ENCODE measurements around the gene ZFAND3.

Gene ZFAND3

GRCh38 chr6:38133932-38134703 is 314.6 kb downstream of the ZFAND3 start:
- no peak for DNase-seq (ENCODE audit: low read depth in 2 of 2)

- DNase-seq (ENCODE audit: low read depth in 2 of 2): no peak
Measured at GRCh38 chr6:38134704-38135088, 315.2 kb downstream of the ZFAND3 start.

GRCh38 chr6:38136547-38136946 is 317.0 kb downstream of the ZFAND3 start:
- DNase-seq (ENCODE audit: low read depth in 2 of 2): no peak

GRCh38 chr6:38137608-38138265 is 318.2 kb downstream of the ZFAND3 start:
- no peak for DNase-seq (ENCODE audit: low read depth in 2 of 2)

GRCh38 chr6:38138374-38138773 is 318.8 kb downstream of the ZFAND3 start:
- no peak for DNase-seq (ENCODE audit: low read depth in 2 of 2)

GRCh38 chr6:38141085-38141484 is 321.6 kb downstream of the ZFAND3 start:
- no peak for DNase-seq (ENCODE audit: low read depth in 2 of 2)

- DNase-seq (ENCODE audit: low read depth in 2 of 2): no peak
Measured at GRCh38 chr6:38141716-38142115, 322.2 kb downstream of the ZFAND3 start.

GRCh38 chr6:38142178-38142902 is 322.8 kb downstream of the ZFAND3 start:
- DNase-seq (ENCODE audit: low read depth in 2 of 2): no peak

GRCh38 chr6:38143191-38144150 is 323.9 kb downstream of the ZFAND3 start:
- no peak for DNase-seq (ENCODE audit: low read depth in 2 of 2)

GRCh38 chr6:38144365-38144945 is 324.9 kb downstream of the ZFAND3 start:
- DNase-seq (ENCODE audit: low read depth in 2 of 2): no peak

- DNase-seq (ENCODE audit: low read depth in 2 of 2): no peak
Measured at GRCh38 chr6:38146021-38146733, 326.6 kb downstream of the ZFAND3 start.

- DNase-seq (ENCODE audit: low read depth in 2 of 2): no peak
Measured at GRCh38 chr6:38146734-38147027, 327.2 kb downstream of the ZFAND3 start.

- no peak for DNase-seq (ENCODE audit: low read depth in 2 of 2)
Measured at GRCh38 chr6:38148606-38149005, 329.1 kb downstream of the ZFAND3 start.

GRCh38 chr6:38149531-38149930 is 330.0 kb downstream of the ZFAND3 start:
- DNase-seq (ENCODE audit: low read depth in 2 of 2): no peak

GRCh38 chr6:38150021-38150420 is 330.5 kb downstream of the ZFAND3 start:
- DNase-seq (ENCODE audit: low read depth in 2 of 2): no peak

- no peak for DNase-seq (ENCODE audit: low read depth in 2 of 2)
Measured at GRCh38 chr6:38150681-38151296, 331.3 kb downstream of the ZFAND3 start.

GRCh38 chr6:38151580-38152500 is 332.3 kb downstream of the ZFAND3 start:
- no peak for DNase-seq (ENCODE audit: low read depth in 2 of 2)

GRCh38 chr6:38152620-38153019 is 333.1 kb downstream of the ZFAND3 start:
- DNase-seq (ENCODE audit: low read depth in 2 of 2): no peak

- DNase-seq (ENCODE audit: low read depth in 2 of 2): no peak
Measured at GRCh38 chr6:38153076-38153797, 333.7 kb downstream of the ZFAND3 start.
